GM21619 (cell line): ENCODE data around the gene KIF19.

ENCODE experiments used
- ATAC-seq: cut with Tn5 transposase; IDR thresholded peaks from one replicate; pipeline ENCODE4 v1.9.1; 2021; ENCODE audit not compliant: unreplicated experiment

Gene KIF19

DNA sequence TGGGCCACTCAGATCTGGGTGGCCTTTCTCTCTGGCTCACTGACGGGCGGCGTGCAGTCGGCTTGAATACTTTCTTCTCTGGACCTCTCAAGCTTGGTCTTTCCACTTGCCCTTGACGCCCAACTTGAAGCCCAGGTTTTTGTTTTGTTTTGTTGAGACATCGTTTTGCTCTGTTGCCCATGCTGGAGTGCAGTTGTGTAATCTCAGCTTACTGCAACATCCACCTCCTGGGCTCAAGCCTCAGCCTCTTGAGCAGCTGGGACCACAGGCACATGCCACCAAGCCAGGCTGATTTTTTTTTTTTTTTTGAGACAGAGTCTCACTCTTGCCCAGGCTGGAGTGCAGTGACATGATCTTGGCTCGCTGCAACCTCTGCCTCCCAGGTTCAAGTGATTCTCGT is 22.7 kb upstream of the KIF19 start:
- ATAC-seq: no peak

DNA sequence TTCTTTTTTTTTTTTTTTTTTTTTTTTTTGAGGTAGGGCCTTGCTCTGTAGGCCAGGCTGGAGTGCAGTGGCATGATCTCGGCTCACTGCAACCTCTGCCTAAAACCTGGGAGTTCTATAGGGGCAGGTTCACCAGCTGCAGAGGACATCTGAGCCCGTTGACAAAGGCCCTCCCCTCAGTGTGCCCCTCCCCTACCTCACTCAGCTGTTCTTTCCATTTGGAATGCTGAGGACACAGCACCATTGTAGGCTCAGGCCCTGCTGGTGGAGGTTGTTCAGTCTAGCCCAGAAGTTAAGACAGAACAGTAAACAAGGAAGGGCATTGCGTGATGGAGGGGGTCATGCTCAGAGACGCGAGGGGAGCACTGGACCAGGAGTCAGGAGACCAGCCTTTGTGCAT is 21.8 kb upstream of the KIF19 start:
- no peak for ATAC-seq

DNA sequence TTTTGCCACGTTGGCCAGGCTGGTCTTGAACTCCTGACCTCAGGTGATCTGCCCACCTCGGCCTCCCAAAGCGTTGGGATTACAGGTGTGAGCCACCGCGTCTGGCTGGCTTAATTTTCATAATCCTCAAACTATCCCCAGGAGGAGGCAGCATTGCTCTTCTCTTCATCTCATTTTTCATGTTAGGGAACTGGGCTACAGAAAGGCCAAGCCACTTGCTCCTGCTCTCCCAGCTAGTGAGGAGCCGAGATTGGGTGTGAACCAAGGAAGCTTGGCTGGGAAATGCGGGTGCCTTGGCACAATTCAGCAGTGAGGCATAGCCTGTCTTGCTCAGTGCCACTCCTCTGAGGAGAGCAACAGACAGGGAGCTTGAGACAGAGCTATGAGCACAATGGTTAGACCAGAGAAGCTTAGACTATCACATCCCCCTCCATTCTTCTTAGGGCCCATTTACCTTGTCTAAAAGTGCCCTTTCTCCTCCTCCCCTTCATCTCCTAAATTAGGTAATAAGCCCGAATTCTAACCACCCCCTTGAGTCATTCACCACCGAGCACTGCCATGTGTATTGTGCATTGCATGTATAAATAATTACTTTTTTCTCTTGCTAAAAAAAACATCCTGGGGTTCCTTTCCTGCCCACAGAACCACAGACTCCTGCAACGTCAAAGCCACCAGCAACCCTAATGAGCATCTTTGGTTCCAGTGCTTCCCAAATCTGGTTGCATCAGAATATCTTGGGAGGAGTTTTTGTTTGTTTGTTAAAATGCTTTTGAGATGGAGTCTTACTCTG is 20.0 kb upstream of the KIF19 start:
- ATAC-seq: no peak

DNA sequence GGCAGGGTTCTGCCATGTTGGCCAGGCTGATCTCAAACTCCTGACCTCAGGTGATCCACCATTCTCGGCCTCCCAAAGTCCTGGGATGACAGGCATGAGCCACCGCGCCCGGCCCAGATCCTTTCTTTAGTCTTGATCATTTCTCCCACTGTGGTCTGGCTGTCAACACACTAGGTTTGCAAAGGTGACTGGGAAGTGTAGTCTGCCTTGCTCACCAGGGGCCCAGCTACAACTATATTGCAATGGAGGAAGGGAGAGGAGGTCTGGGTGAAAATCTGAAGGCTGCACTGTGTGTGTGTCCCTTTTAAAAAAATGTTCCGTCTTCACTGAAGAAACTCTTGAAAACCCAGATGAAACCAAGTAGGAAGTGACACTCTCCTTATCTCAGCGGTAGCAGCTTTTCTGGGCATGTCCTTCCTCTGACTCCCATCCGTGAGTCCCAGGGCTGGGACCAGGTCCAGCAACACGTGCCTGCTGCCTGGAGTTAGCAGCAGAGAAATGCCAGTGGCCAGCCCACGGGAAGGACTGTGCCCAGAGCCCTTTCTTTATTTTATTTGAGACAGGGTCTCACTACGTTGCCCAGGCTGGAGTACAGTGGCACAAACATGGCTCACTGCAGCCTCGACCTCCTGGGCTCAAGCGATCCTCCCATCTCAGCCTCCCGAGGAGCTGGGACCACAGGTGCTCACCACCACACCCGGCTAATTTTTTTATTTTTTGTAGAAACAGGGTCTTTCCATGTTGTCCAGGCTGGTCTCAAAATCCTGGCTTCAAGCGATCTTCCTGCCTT is 17.8 kb upstream of the KIF19 start:
- no peak for ATAC-seq

DNA sequence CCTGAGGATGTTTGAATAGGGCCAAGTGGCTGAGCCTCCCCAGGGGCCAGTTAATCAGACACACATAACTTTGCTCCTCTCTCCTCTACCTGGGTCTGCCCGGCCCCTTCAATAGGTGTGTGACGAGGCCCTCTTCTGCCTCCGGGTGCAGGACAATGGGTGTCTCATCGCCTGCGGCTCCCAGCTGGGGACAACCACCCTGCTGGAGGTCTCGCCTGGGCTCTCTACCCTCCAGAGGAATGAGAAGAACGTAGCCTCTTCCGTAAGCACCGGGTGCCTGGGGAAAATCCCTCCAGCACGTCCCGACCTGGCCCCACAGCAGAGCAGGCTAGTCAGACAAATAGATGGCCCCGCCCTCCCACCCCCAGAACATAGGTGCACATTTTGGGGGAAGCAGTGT is 16.1 kb upstream of the KIF19 start:
- no peak for ATAC-seq

DNA sequence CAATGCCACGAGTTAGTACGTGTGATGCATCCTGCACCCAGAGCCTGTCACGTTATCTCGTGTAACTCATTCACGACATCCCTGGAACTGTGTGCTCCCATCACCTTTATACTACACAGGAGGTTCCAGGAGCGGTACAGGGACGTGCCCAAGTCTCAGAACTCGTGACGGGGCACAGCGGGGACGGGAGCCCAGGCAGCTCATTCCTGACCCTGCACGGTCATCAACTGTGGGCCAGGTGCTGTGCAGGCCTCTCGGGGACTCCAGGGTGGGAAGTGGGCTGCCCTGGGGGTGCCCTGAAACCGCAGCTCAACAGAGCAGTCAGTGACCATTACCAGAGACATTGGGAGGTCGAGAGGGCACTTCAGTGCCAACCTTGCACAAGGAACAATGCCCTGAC is 11.1 kb upstream of the KIF19 start:
- ATAC-seq: no peak

DNA sequence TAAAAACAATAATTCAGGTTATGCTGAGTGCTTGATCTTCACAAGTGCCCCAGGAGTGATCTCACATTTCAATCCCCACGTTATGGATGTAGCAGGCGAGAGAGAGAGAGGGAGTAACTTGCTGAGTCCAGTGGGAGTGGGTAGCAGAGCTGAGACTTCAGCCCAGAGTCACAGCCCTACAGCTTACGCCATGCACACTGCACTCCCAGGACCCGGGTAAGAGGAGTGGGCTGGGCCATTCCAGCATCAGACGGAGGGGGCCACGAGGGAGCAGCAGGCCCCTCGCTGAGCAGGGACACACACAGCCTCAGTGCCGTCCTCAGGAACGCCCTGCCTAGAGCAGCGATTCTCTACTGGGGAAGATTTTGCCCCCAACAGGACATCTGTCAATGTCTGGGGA is 9.8 kb upstream of the KIF19 start:
- ATAC-seq: no peak

DNA sequence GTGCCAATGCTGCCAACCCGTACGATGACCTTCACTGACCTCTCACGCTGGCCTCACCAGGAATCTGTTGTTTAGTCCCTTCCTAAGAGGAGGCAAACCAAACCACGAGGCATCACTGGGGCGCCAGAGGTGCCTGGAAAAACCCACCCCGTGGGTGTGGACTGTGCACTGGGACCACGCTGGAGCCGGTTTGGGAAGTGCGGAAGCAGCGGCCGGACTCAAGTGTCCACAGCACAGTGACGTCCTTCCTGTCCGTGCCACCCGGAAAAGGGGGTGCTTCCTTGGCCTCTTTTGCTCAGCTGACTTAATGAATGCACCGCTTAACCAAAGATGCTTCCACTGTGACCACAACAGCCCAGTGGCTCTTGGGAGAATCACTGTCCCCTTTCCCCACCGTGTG is 9.0 kb upstream of the KIF19 start:
- ATAC-seq: no peak

DNA sequence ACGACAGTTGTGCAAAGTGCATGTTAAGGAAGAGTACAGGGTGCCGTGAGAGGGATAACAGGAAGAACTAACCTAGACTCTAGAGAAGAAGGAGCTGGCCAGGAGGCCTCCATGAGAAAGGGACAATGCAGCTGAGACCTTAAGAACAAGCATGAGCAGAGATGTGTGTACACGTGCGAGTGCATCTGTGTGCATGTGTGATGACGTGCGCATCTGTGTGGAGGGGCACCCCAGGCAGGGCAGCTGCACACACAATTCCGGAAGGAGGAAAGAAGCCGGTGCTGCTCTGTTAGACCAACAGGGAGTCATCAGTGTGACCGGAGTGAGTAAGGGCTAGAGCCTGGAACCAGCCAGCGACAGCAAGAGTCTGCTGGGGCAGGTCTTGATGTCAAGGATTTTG is 7.6 kb upstream of the KIF19 start:
- no peak for ATAC-seq

DNA sequence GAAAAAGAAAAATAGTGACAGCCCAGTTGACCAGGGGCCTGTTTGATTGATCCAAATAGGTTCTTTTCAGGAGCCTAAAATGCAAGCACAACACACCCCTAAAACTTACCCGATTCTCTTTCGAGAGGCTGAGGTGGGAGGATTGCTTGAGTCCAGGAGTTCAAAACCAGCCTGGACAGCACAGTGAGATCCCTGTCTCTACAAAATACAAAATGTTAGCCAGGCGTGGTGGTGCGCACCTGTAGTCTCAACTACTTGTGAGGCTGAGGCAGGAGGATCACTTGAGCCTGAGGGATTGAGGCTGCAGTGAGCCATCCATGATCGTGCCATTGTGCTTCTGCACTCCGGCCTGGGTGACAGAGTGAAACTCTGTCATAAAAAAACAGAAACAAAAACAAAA is 1.5 kb upstream of the KIF19 start:
- ATAC-seq: no peak

DNA sequence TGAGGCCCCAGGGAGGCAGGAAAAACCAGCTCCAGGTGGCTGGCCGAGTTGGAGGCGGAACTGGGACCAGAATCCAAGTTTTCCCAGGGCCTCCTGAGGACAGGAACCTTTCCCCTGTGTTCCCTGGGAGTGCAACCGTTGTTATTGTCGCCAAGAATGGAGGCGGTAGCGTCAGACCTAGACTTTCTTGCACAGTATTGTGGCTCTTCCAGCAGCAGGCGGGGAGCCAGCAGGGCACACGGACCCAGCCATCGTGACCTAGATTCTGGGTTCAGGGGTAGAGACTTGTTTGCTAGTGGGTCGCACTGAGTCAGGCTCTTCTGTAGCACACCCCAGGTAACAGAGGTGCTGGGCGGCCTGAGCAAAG is 667 bp upstream of the KIF19 start:
- no peak for ATAC-seq

DNA sequence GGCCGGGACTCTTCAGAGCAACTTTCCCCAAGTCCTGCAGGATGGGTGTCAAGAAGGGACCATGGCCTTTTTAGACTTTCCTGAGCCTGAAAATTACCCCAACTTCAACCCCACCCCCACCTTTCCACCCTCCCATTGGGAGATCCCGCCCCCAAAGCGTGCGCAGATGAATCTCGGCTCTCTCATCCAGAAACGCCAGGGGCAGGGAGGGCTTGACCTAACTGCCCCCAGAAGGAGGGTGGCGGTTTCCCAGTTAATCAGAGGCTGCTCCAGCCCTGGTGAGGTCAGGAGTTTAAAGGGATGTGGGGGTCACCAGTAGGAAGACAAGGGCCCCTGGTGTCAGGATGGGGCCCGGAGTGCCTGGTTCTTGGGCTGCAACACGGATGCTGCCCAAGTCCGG is 480 bp downstream of the KIF19 start:
- ATAC-seq: no peak

DNA sequence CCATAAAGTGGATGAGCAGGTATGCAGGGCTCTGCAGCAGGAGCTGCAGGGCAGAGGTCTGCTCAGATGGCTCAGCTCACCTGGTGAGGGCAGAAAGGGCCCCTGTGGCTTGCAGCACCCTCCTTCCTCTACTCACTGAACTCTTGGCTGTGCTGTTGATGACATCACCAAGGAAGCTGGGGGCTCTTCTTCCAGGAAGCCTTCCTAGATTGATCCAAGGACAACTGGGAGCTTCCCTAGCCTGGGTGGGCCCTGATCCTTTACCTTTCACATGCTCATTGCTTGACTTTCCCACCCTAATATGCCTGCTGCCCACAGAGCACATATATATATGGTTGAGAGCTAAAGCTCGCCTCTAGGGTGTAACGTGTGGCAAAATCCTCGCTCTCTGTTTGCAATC is 2.5 kb downstream of the KIF19 start:
- ATAC-seq: no peak

DNA sequence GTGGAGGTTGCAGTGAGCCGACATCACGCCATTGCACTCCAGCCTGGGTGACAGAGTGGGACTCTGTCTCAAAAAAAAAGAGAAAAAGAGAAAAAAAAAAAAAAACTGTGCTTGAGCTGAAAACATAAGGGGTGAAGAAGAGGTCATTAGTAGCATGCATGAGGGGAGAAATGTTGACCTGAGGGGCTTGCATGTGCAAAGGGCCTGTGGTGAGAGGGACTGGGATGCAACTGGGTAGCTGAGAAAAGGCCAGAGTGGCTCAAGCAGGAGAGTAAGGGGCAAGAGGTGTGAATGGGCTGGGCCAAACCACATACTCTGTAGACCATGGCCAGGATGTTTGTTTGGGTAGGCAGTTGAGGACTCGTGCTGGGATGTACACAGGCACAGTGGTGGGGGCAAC is 3.4 kb downstream of the KIF19 start:
- no peak for ATAC-seq

DNA sequence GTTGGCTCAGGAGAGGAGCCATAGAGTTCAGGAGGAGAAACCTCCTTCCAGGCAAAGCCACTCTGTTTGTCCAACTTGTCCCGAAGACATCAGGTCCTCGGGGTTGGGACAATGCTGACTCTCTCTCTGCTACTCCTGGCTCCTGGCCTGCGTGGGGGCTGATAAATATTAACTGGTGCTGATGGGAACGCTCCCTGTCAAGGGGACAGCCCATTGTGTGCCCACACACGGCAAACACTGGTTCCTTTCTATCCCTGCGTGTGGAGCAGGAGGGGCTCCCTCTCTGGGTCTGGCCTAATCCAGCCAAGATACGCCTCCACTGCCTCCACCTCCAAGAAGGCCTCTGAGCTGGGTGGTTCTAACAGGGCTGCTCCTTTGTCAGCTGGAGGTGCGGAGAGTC is 4.4 kb downstream of the KIF19 start:
- ATAC-seq: no peak

DNA sequence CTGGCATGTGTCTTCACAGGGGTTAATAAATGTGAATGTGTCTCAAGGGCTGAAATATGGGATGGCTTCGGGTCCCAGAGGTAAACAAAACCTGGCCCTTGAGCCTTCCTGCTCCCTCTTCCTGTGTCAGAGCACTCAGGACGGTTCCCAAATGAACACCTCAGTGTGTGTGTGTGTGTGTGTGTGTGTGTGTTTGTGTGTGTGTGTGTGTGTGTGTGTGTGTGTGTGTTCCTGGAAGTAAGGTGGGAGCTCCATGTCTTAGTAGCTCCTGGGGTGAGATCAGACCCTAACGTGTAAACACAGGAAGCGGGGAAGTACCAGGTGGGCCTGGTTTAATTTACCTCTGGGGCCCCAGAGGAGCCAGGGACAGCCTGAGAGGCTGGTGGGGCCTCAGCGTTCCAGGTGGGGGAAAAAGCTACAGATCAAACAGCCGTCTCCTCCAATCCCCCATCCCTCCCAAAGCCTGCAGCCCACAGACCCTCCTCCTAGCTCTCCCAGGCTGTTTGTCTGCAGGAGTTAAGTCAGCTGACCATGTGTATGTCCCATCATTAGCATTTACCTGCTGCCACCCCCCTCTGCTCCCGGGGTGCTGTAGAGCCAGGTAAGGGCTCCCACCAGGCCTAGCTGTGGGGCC is 6.1 kb downstream of the KIF19 start:
- ATAC-seq: no peak

DNA sequence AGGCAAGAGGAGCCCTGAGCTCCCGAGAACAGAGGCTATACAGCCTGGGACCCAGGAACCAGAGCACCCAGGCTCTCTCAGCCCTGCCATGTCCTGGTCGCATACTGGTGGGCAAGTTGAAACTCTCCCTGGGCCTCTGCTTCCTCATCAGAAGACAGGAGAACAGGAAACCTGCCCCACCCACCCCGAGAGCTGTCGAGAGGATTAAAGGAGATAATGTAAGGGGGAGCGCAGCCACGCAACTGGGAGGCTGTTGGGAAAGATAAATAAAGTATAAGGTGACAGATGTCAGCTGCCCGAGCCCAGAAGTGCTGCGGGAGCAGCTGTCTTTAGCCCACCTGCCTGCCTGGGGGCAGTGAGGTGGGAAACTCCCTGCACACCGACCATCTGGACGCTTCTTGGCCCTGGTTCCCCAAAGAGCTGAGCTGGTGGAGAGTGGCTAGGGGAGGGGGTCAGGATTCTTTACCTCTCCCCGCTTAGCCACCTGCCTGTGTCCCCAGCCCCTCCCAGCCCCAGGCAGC is 6.8 kb downstream of the KIF19 start:
- no peak for ATAC-seq

DNA sequence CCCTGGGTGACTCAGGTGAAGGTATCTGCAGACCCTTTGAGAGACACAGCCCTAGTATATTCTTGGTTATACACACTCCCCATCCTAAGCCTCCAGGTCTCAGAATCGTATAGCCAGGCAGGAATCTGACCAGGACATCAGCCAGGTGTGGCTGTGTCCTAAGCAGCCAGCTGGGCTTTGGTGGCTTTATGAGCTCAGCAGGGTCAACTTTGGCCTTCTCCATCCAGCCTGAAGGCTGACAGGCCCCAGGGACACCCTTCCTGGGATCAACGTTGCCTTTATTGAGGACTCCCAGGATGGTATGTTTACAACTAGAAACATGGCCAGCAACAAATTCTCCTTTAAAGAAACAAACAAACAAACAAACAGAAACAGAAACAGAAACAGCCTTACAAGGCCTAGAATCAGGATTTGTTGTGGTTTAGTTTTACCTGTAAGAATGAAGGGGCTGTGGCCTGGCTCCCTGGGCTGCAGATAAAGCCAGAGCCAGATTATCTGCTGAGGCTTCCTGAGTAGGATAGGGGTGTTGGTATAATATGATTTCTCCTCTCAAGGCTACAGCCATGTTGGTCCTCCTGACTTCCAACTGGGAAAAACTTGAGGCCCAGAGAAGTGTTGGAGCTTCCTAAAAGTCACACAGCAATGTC is 8.5 kb downstream of the KIF19 start:
- ATAC-seq: no peak

DNA sequence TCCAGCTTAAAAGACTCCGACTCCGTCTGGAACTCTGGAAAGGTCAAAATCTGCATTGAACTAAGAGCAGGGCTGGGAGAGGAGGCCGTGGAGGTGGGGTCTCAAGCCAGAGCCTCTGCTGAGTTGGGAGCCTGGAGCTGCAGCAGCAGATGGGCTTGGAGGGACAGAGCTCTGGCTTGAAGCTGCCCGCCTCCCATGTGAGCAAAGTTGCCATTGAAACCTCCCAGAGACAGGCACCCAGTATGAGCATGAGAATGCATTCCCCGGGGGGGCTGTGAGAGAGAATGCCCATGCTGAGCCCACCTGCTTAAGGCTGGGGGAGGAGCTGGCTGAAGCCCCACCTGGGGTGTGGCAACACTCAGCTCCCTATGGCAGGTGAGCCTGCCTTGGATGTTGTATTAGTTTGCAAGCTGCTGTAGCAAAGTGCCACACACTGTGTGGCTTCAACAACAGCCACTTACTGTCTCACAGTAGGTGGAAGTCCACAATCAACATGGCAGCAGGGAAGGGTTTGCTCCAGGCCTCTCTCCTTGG is 9.6 kb downstream of the KIF19 start:
- ATAC-seq: no peak

DNA sequence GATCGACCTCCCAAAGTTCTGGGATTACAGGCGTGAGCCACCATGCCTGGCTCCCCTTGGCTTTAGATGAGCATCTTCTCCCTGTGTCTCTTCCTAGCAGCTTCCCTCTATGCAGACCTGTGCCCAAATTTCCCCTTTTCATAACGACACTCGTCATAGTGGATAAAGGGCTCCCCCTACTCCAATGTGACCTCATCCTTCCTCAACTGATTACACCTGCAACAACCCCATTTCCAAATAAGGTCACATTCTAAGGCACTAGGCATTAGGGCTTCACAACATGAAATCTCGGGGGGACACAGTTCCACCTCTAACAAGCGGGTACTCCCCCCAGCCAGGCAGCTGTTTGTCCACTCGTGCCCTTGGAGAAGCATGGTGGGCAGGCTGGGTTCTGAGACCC is 10.3 kb downstream of the KIF19 start:
- ATAC-seq: no peak

DNA sequence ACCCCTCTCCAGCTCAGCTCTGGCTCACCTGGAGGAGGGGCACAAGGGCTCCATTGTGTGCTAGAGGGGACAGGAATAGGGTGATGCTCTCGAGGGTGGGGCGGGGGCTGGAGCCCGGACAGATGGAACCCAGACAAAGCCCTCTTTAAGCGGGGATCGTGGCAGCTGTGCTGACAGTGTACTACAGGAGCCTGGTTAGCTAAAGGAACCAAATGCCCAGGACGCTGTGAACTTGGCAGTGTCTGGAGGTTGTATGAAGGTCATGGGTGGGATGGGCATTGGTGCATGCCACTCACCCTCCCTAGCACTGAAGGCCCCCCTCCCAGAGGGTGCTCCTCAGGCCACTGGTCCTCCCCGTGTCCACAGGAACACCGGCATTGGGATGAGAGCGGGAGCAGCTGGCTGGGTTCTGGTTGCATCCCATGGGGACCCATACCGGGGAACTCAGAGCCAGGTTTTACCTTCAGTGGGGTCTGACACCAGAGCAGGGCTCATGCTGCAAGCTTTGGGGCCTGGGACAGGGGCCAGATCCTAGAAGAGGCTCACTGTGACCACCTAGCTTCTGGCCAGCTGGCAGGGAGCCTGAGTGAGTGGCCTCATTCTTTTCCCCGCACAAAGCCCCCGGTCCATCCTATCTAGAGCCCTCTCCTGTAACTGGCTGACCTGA is 11.9 kb downstream of the KIF19 start:
- no peak for ATAC-seq
